Progenitor cell of endocrine pancreas (in vitro differentiated cells): ENCODE data around the gene TXNDC2. TPM values are rescaled to one million over a fixed set of nuclear protein-coding genes. Genes with fewer than 3 reads are reported as not detected.

ENCODE experiments used
- DNase-seq: peaks from one replicate; pipeline ENCODE4 v3.0.0; 2021; ENCODE audit warnings: low spot score; ENCODE audit not compliant: unreplicated experiment
- H3K27ac Mint-ChIP-seq: 2 replicates; pipeline ENCODE4 v1.8.0; 2021; ENCODE audit warnings: mild to moderate bottlenecking, moderate library complexity, mixed read lengths
- H3K27me3 Mint-ChIP-seq: 2 replicates; pipeline ENCODE4 v1.8.0; 2021; ENCODE audit warnings: mixed read lengths
- H3K36me3 Mint-ChIP-seq: 2 replicates; pipeline ENCODE4 v1.8.0; 2022; ENCODE audit warnings: mixed read lengths; ENCODE audit not compliant: insufficient read depth
- H3K4me1 Mint-ChIP-seq: 2 replicates; pipeline ENCODE4 v1.8.0; 2021; ENCODE audit warnings: low read depth, mixed read lengths
- H3K4me3 Mint-ChIP-seq: 2 replicates; pipeline ENCODE4 v1.8.0; 2021; ENCODE audit warnings: low read depth, mild to moderate bottlenecking, moderate library complexity, mixed read lengths
- H3K9me3 Mint-ChIP-seq: 2 replicates; pipeline ENCODE4 v1.8.0; 2021; ENCODE audit warnings: low read depth, mixed read lengths
- total RNA-seq: library from RNA; stranded (reverse); gene quantifications from 2 replicates; pipeline ENCODE4 v1.2.1, GENCODE V29; 2021
- TF ChIP-seq, protein P1 (sequence below): fragments of 200-600 bp; sonication (generic); IDR thresholded peaks from one replicate; pipeline ENCODE4 v1.5.0; 2021; ENCODE audit warnings: antibody characterized with exemption, mild to moderate bottlenecking; ENCODE audit not compliant: unreplicated experiment

The TXNDC2 gene
- total RNA-seq, 1 donor from 2014 or later = not detected

DNA sequence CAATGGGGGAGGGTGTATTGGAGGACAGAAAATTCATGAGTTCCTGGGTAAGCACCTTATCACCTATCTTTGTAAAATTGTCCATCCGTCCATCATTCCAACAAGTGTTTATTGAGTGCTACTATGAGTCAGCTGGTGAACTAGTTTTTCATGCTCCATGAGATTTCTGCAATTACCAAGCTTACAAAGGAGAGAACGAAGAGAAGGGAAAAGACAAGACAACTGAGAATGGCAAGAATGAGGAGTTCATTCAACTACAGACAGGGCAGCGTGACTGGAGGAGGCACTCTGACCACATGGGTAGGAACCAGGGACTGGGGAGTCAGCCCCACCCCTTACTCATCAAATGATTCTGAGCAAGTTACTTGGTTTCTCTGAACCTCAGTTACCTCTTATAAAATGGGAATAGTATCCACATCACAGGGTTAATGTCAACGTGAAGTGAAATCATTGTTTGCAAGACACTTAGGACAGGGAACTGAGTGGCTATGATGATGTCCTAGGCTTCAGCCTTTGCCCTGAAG, 18.6 kb upstream of the TXNDC2 start:
- no peak for DNase-seq
- H3K4me3 Mint-ChIP-seq = no peak overlapping the region
- H3K4me1 Mint-ChIP-seq = peaks cover 13% of the 10 kb centered on the region
- H3K27me3 Mint-ChIP-seq = peaks cover 9% of the 10 kb centered on the region
- H3K9me3 Mint-ChIP-seq = peaks cover 9% of the 10 kb centered on the region
- H3K36me3 Mint-ChIP-seq = peaks cover 4% of the 10 kb centered on the region
- TF ChIP-seq, protein P1, sequence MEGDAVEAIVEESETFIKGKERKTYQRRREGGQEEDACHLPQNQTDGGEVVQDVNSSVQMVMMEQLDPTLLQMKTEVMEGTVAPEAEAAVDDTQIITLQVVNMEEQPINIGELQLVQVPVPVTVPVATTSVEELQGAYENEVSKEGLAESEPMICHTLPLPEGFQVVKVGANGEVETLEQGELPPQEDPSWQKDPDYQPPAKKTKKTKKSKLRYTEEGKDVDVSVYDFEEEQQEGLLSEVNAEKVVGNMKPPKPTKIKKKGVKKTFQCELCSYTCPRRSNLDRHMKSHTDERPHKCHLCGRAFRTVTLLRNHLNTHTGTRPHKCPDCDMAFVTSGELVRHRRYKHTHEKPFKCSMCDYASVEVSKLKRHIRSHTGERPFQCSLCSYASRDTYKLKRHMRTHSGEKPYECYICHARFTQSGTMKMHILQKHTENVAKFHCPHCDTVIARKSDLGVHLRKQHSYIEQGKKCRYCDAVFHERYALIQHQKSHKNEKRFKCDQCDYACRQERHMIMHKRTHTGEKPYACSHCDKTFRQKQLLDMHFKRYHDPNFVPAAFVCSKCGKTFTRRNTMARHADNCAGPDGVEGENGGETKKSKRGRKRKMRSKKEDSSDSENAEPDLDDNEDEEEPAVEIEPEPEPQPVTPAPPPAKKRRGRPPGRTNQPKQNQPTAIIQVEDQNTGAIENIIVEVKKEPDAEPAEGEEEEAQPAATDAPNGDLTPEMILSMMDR = no peak
- H3K27ac Mint-ChIP-seq = no peak overlapping the region

DNA sequence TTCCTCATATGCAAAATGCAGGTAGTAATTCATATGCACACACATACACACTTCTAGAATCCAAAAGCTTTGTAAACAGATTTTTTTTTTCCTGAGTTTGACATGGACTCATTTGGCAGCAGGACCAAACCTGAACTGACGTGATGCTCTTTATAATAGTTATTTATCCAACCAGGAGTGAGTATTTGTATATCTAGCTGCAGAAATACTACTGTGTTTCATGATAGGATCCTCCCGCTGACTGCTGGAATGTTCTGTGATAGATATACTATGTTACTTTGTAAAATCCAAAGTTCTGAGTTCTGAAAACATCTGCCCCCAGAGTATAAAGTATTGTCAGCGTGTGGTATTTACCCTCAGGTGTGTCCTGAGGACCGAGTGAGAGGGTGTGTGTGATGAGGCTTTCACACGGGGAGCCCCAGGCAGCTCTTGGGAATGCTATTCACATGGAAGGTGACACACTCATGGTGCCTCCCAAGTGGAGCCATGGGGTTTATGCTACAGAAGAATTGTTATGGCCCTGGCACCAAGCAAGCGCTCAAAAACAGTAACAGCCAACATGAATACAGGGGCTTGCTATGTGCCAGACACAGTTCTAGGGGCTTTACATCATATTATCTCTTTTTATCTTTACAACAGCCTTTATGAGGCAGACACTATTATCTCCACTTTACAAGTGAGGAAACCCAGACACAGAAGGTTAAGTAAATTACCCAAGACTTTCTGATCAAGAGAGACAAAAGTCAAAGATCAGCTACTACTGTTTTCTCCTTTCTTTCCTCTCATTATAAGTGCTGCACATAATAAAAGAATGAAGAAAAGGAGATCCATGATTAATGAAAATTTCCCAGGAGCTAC, 16.7 kb upstream of the TXNDC2 start:
- peaks cover 9% of the 10 kb centered on the region for H3K27me3 Mint-ChIP-seq
- peaks cover 13% of the 10 kb centered on the region for H3K4me1 Mint-ChIP-seq
- H3K9me3 Mint-ChIP-seq = peaks cover 9% of the 10 kb centered on the region
- TF ChIP-seq, protein P1 = no peak
- H3K36me3 Mint-ChIP-seq = peaks cover 4% of the 10 kb centered on the region
- H3K4me3 Mint-ChIP-seq = no peak overlapping the region
- DNase-seq = no peak
- no peak overlapping the region for H3K27ac Mint-ChIP-seq

DNA sequence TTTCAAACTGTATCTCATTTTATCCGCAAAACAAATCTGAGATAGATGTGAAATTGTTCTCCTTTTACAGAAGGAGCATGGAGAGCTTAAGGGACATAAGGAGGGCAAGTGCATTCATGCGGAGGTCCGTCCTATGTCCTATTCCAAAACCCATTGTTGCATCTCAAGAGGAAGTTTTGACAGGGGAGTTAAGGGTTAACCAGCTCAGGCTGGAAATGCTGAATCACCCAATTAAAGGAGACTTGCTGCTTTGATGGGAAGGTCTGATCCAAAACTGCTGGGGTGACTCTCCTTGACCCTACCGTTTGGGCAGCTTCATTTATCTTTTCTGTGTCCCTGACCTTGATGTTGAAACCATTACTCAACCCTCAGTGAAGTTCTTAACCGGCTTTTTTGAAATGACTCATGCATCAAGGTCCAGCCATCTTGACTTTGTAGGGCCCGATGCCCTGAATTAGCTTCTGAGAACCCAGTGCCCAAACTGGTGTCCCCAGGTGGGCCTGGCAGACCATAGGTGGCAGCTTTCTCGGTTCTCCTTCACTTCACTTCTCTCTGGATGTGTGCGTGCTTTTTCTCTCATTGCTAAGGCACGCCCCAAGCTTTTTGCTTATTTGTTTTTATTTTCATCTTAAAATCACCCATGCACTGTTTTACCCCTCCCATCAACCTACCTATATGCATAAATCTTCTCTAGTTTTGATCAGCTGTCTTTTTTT, 15.9 kb upstream of the TXNDC2 start:
- H3K36me3 Mint-ChIP-seq = peaks cover 4% of the 10 kb centered on the region
- peak overlapping the region; percentile 19 for H3K27ac Mint-ChIP-seq
- H3K9me3 Mint-ChIP-seq = peaks cover 9% of the 10 kb centered on the region
- H3K27me3 Mint-ChIP-seq = peaks cover 9% of the 10 kb centered on the region
- no peak for DNase-seq
- TF ChIP-seq, protein P1 = no peak
- H3K4me3 Mint-ChIP-seq = no peak overlapping the region
- H3K4me1 Mint-ChIP-seq = peaks cover 13% of the 10 kb centered on the region

DNA sequence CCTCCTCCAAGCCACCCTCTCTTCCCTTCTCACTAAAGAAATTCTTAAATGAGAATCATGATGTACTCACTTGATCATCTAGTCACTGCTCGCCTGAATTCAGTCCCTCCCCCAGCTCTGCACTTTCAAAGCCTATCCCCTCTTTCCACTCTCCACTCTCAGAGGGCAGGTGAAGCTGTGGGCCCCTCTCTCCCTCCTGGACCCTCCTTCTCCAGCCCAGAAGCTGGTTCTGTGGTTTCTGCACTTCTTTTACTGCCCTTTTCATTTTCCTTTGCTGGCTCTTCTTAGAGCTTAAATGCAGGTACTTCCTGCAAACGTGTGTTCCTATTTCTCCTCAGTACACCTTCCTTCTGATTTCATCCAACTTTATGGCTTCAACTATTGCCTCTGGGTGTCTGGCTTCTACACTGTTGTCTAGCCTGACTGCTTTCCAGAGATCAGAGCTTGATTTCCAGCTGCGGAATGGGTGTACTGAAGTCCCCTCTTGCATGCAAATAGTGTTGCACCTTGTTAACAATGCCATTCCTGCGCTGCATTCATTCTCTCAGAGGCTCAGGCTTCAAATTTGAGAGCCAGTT, 15.3 kb upstream of the TXNDC2 start:
- TF ChIP-seq, protein P1 = no peak
- peaks cover 9% of the 10 kb centered on the region for H3K27me3 Mint-ChIP-seq
- no peak for DNase-seq
- H3K36me3 Mint-ChIP-seq = peaks cover 3% of the 10 kb centered on the region
- peaks cover 13% of the 10 kb centered on the region for H3K4me1 Mint-ChIP-seq
- peak overlapping the region; percentile 19 for H3K27ac Mint-ChIP-seq
- H3K4me3 Mint-ChIP-seq = no peak overlapping the region
- H3K9me3 Mint-ChIP-seq = peaks cover 12% of the 10 kb centered on the region

DNA sequence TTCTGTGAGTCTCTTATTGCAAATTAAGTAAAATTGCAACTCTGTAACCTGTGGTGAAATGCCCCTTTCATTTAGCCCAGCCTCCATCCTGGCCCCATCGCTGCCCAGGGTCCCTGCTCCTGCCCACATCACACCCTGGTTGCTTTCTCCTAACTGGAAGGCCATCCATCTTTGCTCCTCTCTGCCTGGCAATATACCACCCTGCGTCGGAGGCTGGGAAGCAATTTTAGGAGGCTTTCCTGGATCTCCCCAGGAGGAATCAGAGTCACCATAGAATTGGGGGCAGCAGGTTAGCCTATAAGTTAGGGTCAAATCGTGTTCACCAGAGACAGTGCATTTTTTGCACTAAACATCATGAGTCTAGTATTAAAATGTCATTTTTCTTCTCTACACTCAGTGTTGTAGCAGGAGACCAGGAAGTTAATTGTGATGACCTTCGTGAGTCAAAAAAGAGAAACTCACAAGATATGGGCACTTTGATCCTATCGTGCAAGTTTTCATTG, 14.5 kb upstream of the TXNDC2 start:
- no peak for DNase-seq
- peaks cover 15% of the 10 kb centered on the region for H3K4me1 Mint-ChIP-seq
- no peak overlapping the region for H3K27ac Mint-ChIP-seq
- no peak overlapping the region for H3K4me3 Mint-ChIP-seq
- H3K27me3 Mint-ChIP-seq = peaks cover 9% of the 10 kb centered on the region
- H3K9me3 Mint-ChIP-seq = peaks cover 6% of the 10 kb centered on the region
- TF ChIP-seq, protein P1 = no peak
- H3K36me3 Mint-ChIP-seq = no peaks in the 10 kb centered on the region
